Body of pancreas (tissue), 4 donors: Measurements from ENCODE around the gene NFKB1. TPM values are rescaled to one million over a fixed set of nuclear protein-coding genes. Genes with fewer than 3 reads are reported as not detected.
"Not testable (repeated sequence)": the region's sequence is repeated elsewhere in the genome, so short reads cannot be mapped to it uniquely, and the experiment has no call there.

ENCODE experiments used
- ATAC-seq: fragments of 150-250 bp; one replicate; pipeline ENCODE4 v1.9.1; 2016
- DNase-seq, 4 donors: peaks; one replicate each; pipeline ENCODE4 v3.0.0-alpha.2; 2019
- H3K27ac ChIP-seq, 4 donors: fragments of 200-600 bp; sonication (generic); 1 replicate in 3 of 4; 2 replicates in 1 of 4; pipeline versions ENCODE4 v1.5.1 to v1.6.1; 2016 to 2019; ENCODE audit warnings: mild to moderate bottlenecking in 1 of 4, mixed read lengths in 1 of 4, moderate library complexity in 1 of 4
- H3K27me3 ChIP-seq, 2 donors: fragments of 200-600 bp; sonication (generic); one replicate each; pipeline ENCODE4 v1.6.0; 2016; ENCODE audit warnings: mild to moderate bottlenecking in 1 of 2
- H3K36me3 ChIP-seq, 2 donors: fragments of 200-600 bp; sonication (generic); replicated peaks in 1 of 2; 2 replicates each; pipeline ENCODE4 v1.5.1; 2016; ENCODE audit warnings: low read depth in 2 of 2; ENCODE audit not compliant: insufficient read depth in 1 of 2
- H3K4me1 ChIP-seq: fragments of 200-600 bp; sonication (generic); one replicate; pipeline ENCODE4 v1.6.0; 2016
- H3K4me3 ChIP-seq, 2 donors: fragments of 200-600 bp; sonication (generic); 1 replicate in 1 of 2; 2 replicates in 1 of 2; pipeline ENCODE4 v1.5.1; 2016 to 2019
- H3K9me3 ChIP-seq, 3 donors: fragments of 200-600 bp; sonication (generic); 1 replicate in 2 of 3; 2 replicates in 1 of 3; pipeline ENCODE4 v1.5.1; 2016
- CTCF ChIP-seq, 7 experiments: fragments of 450-650 bp in 4 of 7; fragments of 200-600 bp in 3 of 7; sonication (generic) in 3 of 7; IDR thresholded peaks; one replicate each; pipeline ENCODE4 v1.5.1; 2016 to 2019; ENCODE audit warnings: antibody characterized with exemption in 7 of 7
- POLR2A ChIP-seq, 3 donors: fragments of 450-650 bp; IDR thresholded peaks; one replicate each; pipeline ENCODE4 v1.6.1; 2016; ENCODE audit warnings: antibody characterized with exemption in 3 of 3, mild to moderate bottlenecking in 2 of 3
- WGBS, 2 donors: methylation state at CpG; one replicate each; pipeline ENCODE4 v1.1.5; 2017; 5-methylcytosine and 5-hydroxymethylcytosine counted together
- intact Hi-C: fragments of 100-400 bp; cut with DNase I; formaldehyde crosslinking; loops from one replicate; pipeline ENCODE4 v1.15.1; 2023
- total RNA-seq, 2 donors: library from RNA; depleted of rRNA; stranded (reverse); fragments of >200 nt; gene quantifications; one replicate each; pipeline ENCODE4 v1.1.0, GENCODE V29; 2016

Gene NFKB1
- total RNA-seq, 2 donors from 2014 or later = 14.5 to 20.5 TPM

- no peaks in the 10 kb centered on the region for H3K27me3 ChIP-seq
- intact Hi-C loops = no loop called here
- no peak overlapping the region for H3K4me3 ChIP-seq
- ATAC-seq = no peak
- no peak overlapping the region for H3K27ac ChIP-seq
- 48 to 63% methylated on average over 2 of the region's 2 CpGs for WGBS, 2 donors
- DNase-seq = no peak
- TF ChIP-seq CTCF (IDR thresholded peaks at IDR 0.05) = no peak
- TF ChIP-seq POLR2A (IDR thresholded peaks at IDR 0.05) = no peak
- peaks cover 30% of the 10 kb centered on the region for H3K4me1 ChIP-seq
- no peaks in the 10 kb centered on the region for H3K9me3 ChIP-seq
- H3K36me3 ChIP-seq = no peaks in the 10 kb centered on the region
These were observed 64.5 kb downstream of the NFKB1 start for GRCh38 chr4:102565696-102566095.

- Histone ChIP-seq H3K27me3 (no peaks in the 10 kb centered on the region), H3K4me1 (peaks cover 27% of the 10 kb centered on the region), H3K36me3 (no peaks in the 10 kb centered on the region), H3K27ac (no peak overlapping the region), H3K4me3 (no peak overlapping the region), H3K9me3 (no peaks in the 10 kb centered on the region)
- intact Hi-C loops = no loop called here
- no peak for ATAC-seq
- no peak for TF ChIP-seq POLR2A (IDR thresholded peaks at IDR 0.05)
- DNase-seq = no peak
These were observed 65.3 kb downstream of the NFKB1 start for GRCh38 chr4:102566426-102566825.

- intact Hi-C loops = no loop called here
- DNase-seq = no peak
- no peak overlapping the region for H3K27ac ChIP-seq
- TF ChIP-seq POLR2A (IDR thresholded peaks at IDR 0.05) = no peak
- peaks cover 27% of the 10 kb centered on the region for H3K4me1 ChIP-seq
- no peak overlapping the region for H3K4me3 ChIP-seq
- no peak for ATAC-seq
- no peaks in the 10 kb centered on the region for H3K9me3 ChIP-seq
- H3K27me3 ChIP-seq = no peaks in the 10 kb centered on the region
- WGBS, 2 donors = 16 to 24% methylated on average over 1 of the region's 1 CpG
- no peaks in the 10 kb centered on the region for H3K36me3 ChIP-seq
These were observed 66.3 kb downstream of the NFKB1 start for GRCh38 chr4:102567427-102567826.

GRCh38 chr4:102569200-102569599 is 68.0 kb downstream of the NFKB1 start:
- ATAC-seq (peak; percentile 80), DNase-seq (no peak)
- Histone ChIP-seq H3K36me3 (no peaks in the 10 kb centered on the region), H3K27ac (peak overlapping the region in 2 of 4 donors; percentile 10 to 26), H3K9me3 (no peaks in the 10 kb centered on the region), H3K27me3 (no peaks in the 10 kb centered on the region), H3K4me1 (peaks cover 27% of the 10 kb centered on the region), H3K4me3 (no peak overlapping the region)
- 56 to 68% methylated on average over 2 of the region's 2 CpGs for WGBS, 2 donors
- TF ChIP-seq CTCF (IDR thresholded peaks at IDR 0.05) (no peak), POLR2A (IDR thresholded peaks at IDR 0.05) (no peak)
- intact Hi-C loops = no loop called here

- DNase-seq, H3K36me3 ChIP-seq, H3K4me3 ChIP-seq, H3K9me3 ChIP-seq, ATAC-seq, H3K27ac ChIP-seq, intact Hi-C loops, H3K27me3 ChIP-seq: not testable (repeated sequence)
- peaks cover 31% of the 10 kb centered on the region for H3K4me1 ChIP-seq
- whole genome bisulfite sequencing, 2 donors = 100% methylated on average over 1 of the region's 1 CpG
These were observed 69.1 kb downstream of the NFKB1 start for GRCh38 chr4:102570211-102570610.

- no peaks in the 10 kb centered on the region for H3K9me3 ChIP-seq
- no peaks in the 10 kb centered on the region for H3K27me3 ChIP-seq
- ATAC-seq = no peak
- WGBS, 2 donors = 90 to 92% methylated on average over 3 of the region's 3 CpGs
- no peak for DNase-seq
- H3K36me3 ChIP-seq = no peaks in the 10 kb centered on the region
- intact Hi-C loops = no loop called here
- peaks cover 30% of the 10 kb centered on the region for H3K4me1 ChIP-seq
- no peak overlapping the region for H3K4me3 ChIP-seq
- no peak overlapping the region for H3K27ac ChIP-seq
- no peak for TF ChIP-seq CTCF (IDR thresholded peaks at IDR 0.05)
- no peak for TF ChIP-seq POLR2A (IDR thresholded peaks at IDR 0.05)
These were observed 71.3 kb downstream of the NFKB1 start for GRCh38 chr4:102572452-102572851.
